Thyroid gland (tissue), 4 donors: ENCODE data around the gene TSKU.

Experiments used
- CTCF ChIP-seq, 6 experiments: fragments of 200-600 bp in 3 of 6; fragments of 450-650 bp in 3 of 6; sonication (generic) in 3 of 6; IDR thresholded peaks; one replicate each; pipeline ENCODE4 v1.5.1; 2016 to 2019; ENCODE audit warnings: antibody characterized with exemption in 6 of 6, mild to moderate bottlenecking in 2 of 6, inconsistent platforms in 1 of 6, moderate library complexity in 1 of 6
- POLR2A ChIP-seq, 2 donors: fragments of 450-650 bp; IDR thresholded peaks; one replicate each; pipeline ENCODE4 v1.6.1; 2017; ENCODE audit warnings: antibody characterized with exemption in 2 of 2, mild to moderate bottlenecking in 2 of 2, moderate library complexity in 1 of 2

DNA sequence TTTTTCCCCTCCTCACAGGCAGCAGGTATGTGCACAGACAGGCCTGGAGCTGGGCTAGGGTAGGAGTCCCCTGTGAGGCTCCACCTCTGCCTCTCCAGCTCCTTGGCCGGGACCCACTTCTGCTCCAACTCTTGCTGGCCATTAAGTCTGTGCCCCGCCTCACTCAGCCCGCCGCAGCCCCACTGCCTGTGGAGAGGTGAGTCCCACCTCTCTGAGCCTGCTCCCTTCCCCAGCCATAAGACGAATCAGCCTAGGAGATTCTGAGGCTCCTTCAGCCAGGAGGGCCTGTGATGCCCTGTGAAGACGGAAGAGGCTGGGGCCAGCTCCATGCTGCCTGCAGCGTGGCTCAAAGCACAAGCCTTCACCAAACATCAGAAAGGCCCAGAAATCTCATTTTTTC lies 23.0 kb downstream of the TSKU start:
- TF ChIP-seq CTCF (IDR thresholded peaks at IDR 0.05): no peak
- no peak for TF ChIP-seq POLR2A (IDR thresholded peaks at IDR 0.05)
